GM18499 (cell line): Measurements from ENCODE around the gene THSD7A.
"Not testable (repeated sequence)": the region's sequence is repeated elsewhere in the genome, so short reads cannot be mapped to it uniquely, and the experiment has no call there.

Experiments
- ATAC-seq: cut with Tn5 transposase; IDR thresholded peaks from one replicate; pipeline ENCODE4 v1.9.1; 2021; ENCODE audit warnings: moderate number of reproducible peaks; ENCODE audit not compliant: insufficient read depth, unreplicated experiment

Gene THSD7A

GRCh38 chr7:11473807-11474424 is 358.1 kb downstream of the THSD7A start:
- ATAC-seq, result no peak

- no peak for ATAC-seq
These were observed 358.8 kb downstream of the THSD7A start for GRCh38 chr7:11473220-11473619.

GRCh38 chr7:11472646-11473045 is 359.4 kb downstream of the THSD7A start:
- no peak for ATAC-seq

GRCh38 chr7:11471255-11471654 is 360.7 kb downstream of the THSD7A start:
- no peak for ATAC-seq

GRCh38 chr7:11469028-11469745 is 362.8 kb downstream of the THSD7A start:
- ATAC-seq, result no peak

GRCh38 chr7:11466517-11467105 is 365.4 kb downstream of the THSD7A start:
- no peak for ATAC-seq

GRCh38 chr7:11464624-11465023 is 367.4 kb downstream of the THSD7A start:
- no peak for ATAC-seq

- no peak for ATAC-seq
These were observed 370.1 kb downstream of the THSD7A start for GRCh38 chr7:11461946-11462345.

- no peak for ATAC-seq
These were observed 373.1 kb downstream of the THSD7A start for GRCh38 chr7:11458736-11459483.

- ATAC-seq, result no peak
These were observed 374.6 kb downstream of the THSD7A start for GRCh38 chr7:11457419-11457818.

GRCh38 chr7:11456574-11456973 is 375.4 kb downstream of the THSD7A start:
- no peak for ATAC-seq

- no peak for ATAC-seq
These were observed 379.5 kb downstream of the THSD7A start for GRCh38 chr7:11452476-11452875.

- ATAC-seq, result no peak
These were observed 381.7 kb downstream of the THSD7A start for GRCh38 chr7:11450281-11450680.

- ATAC-seq, result no peak
These were observed 382.7 kb downstream of the THSD7A start for GRCh38 chr7:11449316-11449715.

GRCh38 chr7:11448323-11448722 is 383.7 kb downstream of the THSD7A start:
- ATAC-seq, result no peak

- ATAC-seq, result no peak
These were observed 384.9 kb downstream of the THSD7A start for GRCh38 chr7:11447106-11447505.

- not testable (repeated sequence) for ATAC-seq
These were observed 388.1 kb downstream of the THSD7A start for GRCh38 chr7:11443934-11444333.

GRCh38 chr7:11437994-11438393 is 394.0 kb downstream of the THSD7A start:
- ATAC-seq, result no peak

- no peak for ATAC-seq
These were observed 395.0 kb downstream of the THSD7A start for GRCh38 chr7:11436773-11437524.

GRCh38 chr7:11436316-11436715 is 395.7 kb downstream of the THSD7A start:
- no peak for ATAC-seq
